H9 (cell line): Measurements from ENCODE around the gene SUPT3H. TPM values are rescaled to one million over a fixed set of nuclear protein-coding genes. Genes with fewer than 3 reads are reported as not detected.

Experiments used
- DNase-seq: peaks from one replicate; pipeline ENCODE4 v3.0.0-alpha.2; 2017
- H2AFZ ChIP-seq: one replicate; pipeline ENCODE4 v1.6.1; 2013; ENCODE audit warnings: mild to moderate bottlenecking, low read length, control low read depth, moderate library complexity
- H2AK5ac ChIP-seq: 2 replicates; pipeline ENCODE4 v1.6.1; 2013; ENCODE audit warnings: low read length, control low read depth, mixed read lengths; ENCODE audit not compliant: insufficient read length
- H2BK120ac ChIP-seq: one replicate; pipeline ENCODE4 v1.6.1; 2013; ENCODE audit warnings: low read depth, mild to moderate bottlenecking, low read length, control low read depth, inconsistent platforms; ENCODE audit not compliant: poor library complexity, severe bottlenecking
- H2BK12ac ChIP-seq: 2 replicates; pipeline ENCODE4 v1.6.1; 2013; ENCODE audit warnings: low read length, control low read depth, mixed read lengths, low read depth; ENCODE audit not compliant: insufficient read length
- H2BK15ac ChIP-seq: 2 replicates; pipeline ENCODE4 v1.6.1; 2013; ENCODE audit warnings: low read depth, low read length, control low read depth
- H2BK20ac ChIP-seq: one replicate; pipeline ENCODE4 v1.6.1; 2013; ENCODE audit warnings: low read depth, mild to moderate bottlenecking, low read length, control low read depth, inconsistent platforms; ENCODE audit not compliant: poor library complexity, severe bottlenecking
- H2BK5ac ChIP-seq: 2 replicates; pipeline ENCODE4 v1.6.1; 2013; ENCODE audit warnings: low read length, control low read depth, mixed read lengths; ENCODE audit not compliant: insufficient read length
- H3K14ac ChIP-seq: 2 replicates; pipeline ENCODE4 v1.6.1; 2013; ENCODE audit warnings: low read length, control low read depth; ENCODE audit not compliant: insufficient read depth
- H3K18ac ChIP-seq: 2 replicates; pipeline ENCODE4 v1.6.1; 2013; ENCODE audit warnings: low read depth, mild to moderate bottlenecking, mixed read lengths, low read length, control low read depth; ENCODE audit not compliant: insufficient read length
- H3K23ac ChIP-seq: 2 replicates; pipeline ENCODE4 v1.6.1; 2013; ENCODE audit warnings: low read length, control low read depth, mixed read lengths, low read depth; ENCODE audit not compliant: insufficient read length
- H3K23me2 ChIP-seq: 2 replicates; pipeline ENCODE4 v1.6.1; 2013; ENCODE audit warnings: low read depth, mild to moderate bottlenecking, mixed read lengths, low read length, control low read depth; ENCODE audit not compliant: insufficient read length, poor library complexity, severe bottlenecking
- H3K27ac ChIP-seq: 2 replicates; pipeline ENCODE4 v1.5.1; 2013; ENCODE audit warnings: low read length, control low read depth, mixed read lengths, low read depth; ENCODE audit not compliant: insufficient read length
- H3K27me3 ChIP-seq: 2 replicates; pipeline ENCODE4 v1.6.1; 2013; ENCODE audit warnings: low read length, control low read depth, inconsistent platforms; ENCODE audit not compliant: insufficient read depth
- H3K4ac ChIP-seq: 2 replicates; pipeline ENCODE4 v1.6.1; 2013; ENCODE audit warnings: low read depth, mild to moderate bottlenecking, control low read depth, inconsistent platforms, low read length, moderate library complexity
- H3K4me1 ChIP-seq: 2 replicates; pipeline ENCODE4 v1.6.1; 2013; ENCODE audit warnings: low read length, control low read depth, inconsistent platforms; ENCODE audit not compliant: insufficient read depth
- H3K4me2 ChIP-seq: 2 replicates; pipeline ENCODE4 v1.6.1; 2013; ENCODE audit warnings: low read length, control low read depth, mixed read lengths; ENCODE audit not compliant: insufficient read length, insufficient read depth
- H3K56ac ChIP-seq: 2 replicates; pipeline ENCODE4 v1.6.1; 2013; ENCODE audit warnings: low read depth, mild to moderate bottlenecking, mixed read lengths, low read length, control low read depth; ENCODE audit not compliant: insufficient read length
- H3K79me1 ChIP-seq: 2 replicates; pipeline ENCODE4 v1.6.1; 2013; ENCODE audit warnings: low read depth, mild to moderate bottlenecking, moderate library complexity, low read length, control low read depth, inconsistent platforms; ENCODE audit not compliant: insufficient read depth, poor library complexity, severe bottlenecking
- H3K79me2 ChIP-seq: 2 replicates; pipeline ENCODE4 v1.6.1; 2013; ENCODE audit warnings: low read length, control low read depth, inconsistent platforms; ENCODE audit not compliant: insufficient read depth
- H3K9ac ChIP-seq: 2 replicates; pipeline ENCODE4 v1.6.1; 2013; ENCODE audit warnings: low read length, control low read depth, mixed read lengths; ENCODE audit not compliant: insufficient read length; ENCODE audit errors: extremely low read depth
- H3K9me3 ChIP-seq: one replicate; pipeline ENCODE4 v1.6.1; 2013; ENCODE audit warnings: low read depth, low read length, inconsistent platforms; ENCODE audit not compliant: control insufficient read depth
- H3T11ph ChIP-seq: one replicate; pipeline ENCODE4 v1.6.1; 2013; ENCODE audit warnings: mild to moderate bottlenecking, low read length, control low read depth, inconsistent platforms
- H4K20me1 ChIP-seq: one replicate; pipeline ENCODE4 v1.6.1; 2013; ENCODE audit not compliant: control insufficient read depth, insufficient read length, insufficient read depth
- H4K5ac ChIP-seq: 2 replicates; pipeline ENCODE4 v1.6.1; 2013; ENCODE audit warnings: low read depth, mild to moderate bottlenecking, mixed read lengths, low read length, control low read depth; ENCODE audit not compliant: insufficient read length
- H4K8ac ChIP-seq: replicated peaks from 2 replicates; pipeline ENCODE4 v1.6.1; 2013; ENCODE audit warnings: low read length, control low read depth, mixed read lengths, low read depth; ENCODE audit not compliant: insufficient read length
- H4K91ac ChIP-seq: 2 replicates; pipeline ENCODE4 v1.6.1; 2013; ENCODE audit warnings: low read depth, mild to moderate bottlenecking, moderate library complexity, mixed read lengths, low read length, control low read depth; ENCODE audit not compliant: insufficient read length
- H3K27ac Mint-ChIP-seq, 3 experiments: 2 replicates in 2 of 3; 3 replicates in 1 of 3; pipeline ENCODE4 v1.8.0; 2020 to 2021; ENCODE audit warnings: mixed read lengths in 3 of 3, mild to moderate bottlenecking in 1 of 3, moderate library complexity in 1 of 3
- H3K27me3 Mint-ChIP-seq: 2 replicates; pipeline ENCODE4 v1.8.0; 2021; ENCODE audit warnings: low read depth, mild to moderate bottlenecking, moderate library complexity, mixed read lengths
- H3K36me3 Mint-ChIP-seq, 3 experiments: 2 replicates in 2 of 3; 3 replicates in 1 of 3; pipeline ENCODE4 v1.8.0; 2020 to 2021; ENCODE audit warnings: low read depth in 3 of 3, mixed read lengths in 3 of 3; ENCODE audit not compliant: insufficient read depth in 1 of 3
- H3K4me1 Mint-ChIP-seq, 2 experiments: 2 replicates each; pipeline ENCODE4 v1.8.0; 2020; ENCODE audit warnings: mixed read lengths in 2 of 2
- H3K4me3 Mint-ChIP-seq, 2 experiments: 2 replicates in 1 of 2; 3 replicates in 1 of 2; pipeline ENCODE4 v1.8.0; 2020 to 2021; ENCODE audit warnings: mild to moderate bottlenecking in 2 of 2, mixed read lengths in 2 of 2, moderate library complexity in 1 of 2
- H3K9me3 Mint-ChIP-seq, 2 experiments: 2 replicates in 1 of 2; 3 replicates in 1 of 2; pipeline ENCODE4 v1.8.0; 2020; ENCODE audit warnings: mild to moderate bottlenecking in 2 of 2, mixed read lengths in 2 of 2, moderate library complexity in 1 of 2
- WGBS: extraction: QIAGEN DNeasy Blood & Tissue Kit; methylation state at CpG from one replicate; pipeline ENCODE4 v1.1.7; 2013; ENCODE audit warnings: missing lambda C conversion rate, low lambda C conversion rate, mixed read lengths; ENCODE audit not compliant: insufficient read length; ENCODE audit errors: extremely low coverage; 5-methylcytosine and 5-hydroxymethylcytosine counted together
- total RNA-seq: library from RNA; stranded (reverse); gene quantifications from 2 replicates; pipeline ENCODE4 v1.2.1, GENCODE V29; 2021
- TF ChIP-seq, protein P1 (sequence below): fragments of 200-600 bp; sonication (generic); conservative IDR thresholded peaks from 3 replicates; pipeline ENCODE4 v1.8.0; 2021; ENCODE audit warnings: antibody characterized with exemption, mild to moderate bottlenecking

SUPT3H gene
- total RNA-seq, 1 experiment from 2014 or later = 22.5 TPM

GRCh38 chr6:44826025-44826676 lies 551.6 kb downstream of the SUPT3H start:
- H3T11ph ChIP-seq = no peak overlapping the region
- no peak overlapping the region for H2AFZ ChIP-seq
- no peaks in the 10 kb centered on the region for H3K23me2 ChIP-seq
- H2BK120ac ChIP-seq = no peak overlapping the region
- no peak overlapping the region for H3K4me2 ChIP-seq
- no peak overlapping the region for H3K56ac ChIP-seq
- H2BK12ac ChIP-seq = no peak overlapping the region
- H3K18ac ChIP-seq = no peak overlapping the region
- H3K79me1 ChIP-seq = no peaks in the 10 kb centered on the region
- H4K20me1 ChIP-seq = no peaks in the 10 kb centered on the region
- H3K23ac ChIP-seq = no peak overlapping the region
- Mint-ChIP-seq H3K4me3 (no peak overlapping the region), H3K4me1 (peaks cover 21 to 29% of the 10 kb centered on the region in 2 experiments), H3K36me3 (no peaks in the 10 kb centered on the region), H3K27me3 (no peaks in the 10 kb centered on the region), H3K9me3 (no peaks in the 10 kb centered on the region), H3K27ac (no peak overlapping the region; a peak in 1 of 7 replicates)
- no CpG with 5 or more reads among the region's 6 CpGs for WGBS
- H2BK15ac ChIP-seq = no peak overlapping the region
- no peak overlapping the region for H4K91ac ChIP-seq
- DNase-seq = no peak
- no peak overlapping the region for H3K9ac ChIP-seq
- no peaks in the 10 kb centered on the region for H3K27me3 ChIP-seq
- H3K4ac ChIP-seq = no peak overlapping the region
- TF ChIP-seq, protein P1, sequence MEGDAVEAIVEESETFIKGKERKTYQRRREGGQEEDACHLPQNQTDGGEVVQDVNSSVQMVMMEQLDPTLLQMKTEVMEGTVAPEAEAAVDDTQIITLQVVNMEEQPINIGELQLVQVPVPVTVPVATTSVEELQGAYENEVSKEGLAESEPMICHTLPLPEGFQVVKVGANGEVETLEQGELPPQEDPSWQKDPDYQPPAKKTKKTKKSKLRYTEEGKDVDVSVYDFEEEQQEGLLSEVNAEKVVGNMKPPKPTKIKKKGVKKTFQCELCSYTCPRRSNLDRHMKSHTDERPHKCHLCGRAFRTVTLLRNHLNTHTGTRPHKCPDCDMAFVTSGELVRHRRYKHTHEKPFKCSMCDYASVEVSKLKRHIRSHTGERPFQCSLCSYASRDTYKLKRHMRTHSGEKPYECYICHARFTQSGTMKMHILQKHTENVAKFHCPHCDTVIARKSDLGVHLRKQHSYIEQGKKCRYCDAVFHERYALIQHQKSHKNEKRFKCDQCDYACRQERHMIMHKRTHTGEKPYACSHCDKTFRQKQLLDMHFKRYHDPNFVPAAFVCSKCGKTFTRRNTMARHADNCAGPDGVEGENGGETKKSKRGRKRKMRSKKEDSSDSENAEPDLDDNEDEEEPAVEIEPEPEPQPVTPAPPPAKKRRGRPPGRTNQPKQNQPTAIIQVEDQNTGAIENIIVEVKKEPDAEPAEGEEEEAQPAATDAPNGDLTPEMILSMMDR = no peak
- H3K9me3 ChIP-seq = no peaks in the 10 kb centered on the region
- H3K79me2 ChIP-seq = no peaks in the 10 kb centered on the region
- no peak overlapping the region for H3K27ac ChIP-seq
- no peak overlapping the region for H4K8ac ChIP-seq
- H2BK5ac ChIP-seq = no peak overlapping the region
- peaks cover 4% of the 10 kb centered on the region; the same call in 1 of the 2 replicates for H3K4me1 ChIP-seq
- H2AK5ac ChIP-seq = no peak overlapping the region
- H4K5ac ChIP-seq = no peak overlapping the region
- no peak overlapping the region for H3K14ac ChIP-seq
- H2BK20ac ChIP-seq = no peak overlapping the region
